Measurements from ENCODE around the gene SIRT4. TPM values are rescaled to one million over a fixed set of nuclear protein-coding genes. Genes with fewer than 3 reads are reported as not detected.

SIRT4 gene
- total and polyA plus RNA-seq, 10 of the 15 experiments (the other 5 are each of a cell fraction or from before 2014, with no cell fraction given), result 0.19 to 0.98 (median 0.44) TPM

DNA sequence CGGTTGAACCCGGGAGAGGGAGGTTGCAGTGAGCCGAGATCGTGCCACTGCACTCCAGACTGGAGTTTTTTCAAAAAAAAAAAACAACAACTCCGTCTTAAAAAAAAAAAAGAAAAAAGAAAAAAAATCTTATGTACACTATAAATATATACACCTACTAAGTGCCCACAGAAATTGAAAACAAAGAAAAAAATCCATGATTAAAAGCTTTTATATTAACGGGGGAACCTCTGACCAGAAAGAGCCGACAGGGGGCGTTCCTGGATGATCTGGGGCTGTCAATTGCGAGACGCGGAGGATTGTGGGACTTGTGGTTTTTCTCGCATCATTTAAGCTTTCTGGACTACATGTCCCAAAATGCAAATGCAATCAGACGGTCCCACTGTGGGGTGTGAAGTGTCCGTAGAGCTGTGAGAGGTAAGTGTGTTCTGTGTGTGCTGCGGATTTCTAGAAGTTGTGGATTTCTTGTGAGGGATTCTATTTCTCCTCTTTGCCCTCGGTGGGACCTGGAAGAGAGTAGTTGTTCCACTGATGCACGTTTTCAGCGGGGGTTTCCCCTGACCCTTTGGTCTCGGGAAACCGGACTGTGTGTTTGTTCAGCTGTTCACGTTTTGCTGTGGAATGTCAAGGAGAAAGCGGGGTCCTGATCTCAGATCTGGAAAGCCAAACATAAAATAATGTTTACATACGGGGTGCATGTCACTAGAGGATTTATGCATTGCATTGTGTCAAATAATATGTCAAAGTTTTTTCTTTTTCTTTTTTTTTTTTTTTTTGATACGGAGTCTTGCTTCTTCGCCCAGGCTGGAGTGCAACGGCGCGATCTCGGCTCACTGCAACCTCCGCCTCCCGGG lies at the start of gene SIRT4 (continued):
- TF ChIP-seq, protein P1, sequence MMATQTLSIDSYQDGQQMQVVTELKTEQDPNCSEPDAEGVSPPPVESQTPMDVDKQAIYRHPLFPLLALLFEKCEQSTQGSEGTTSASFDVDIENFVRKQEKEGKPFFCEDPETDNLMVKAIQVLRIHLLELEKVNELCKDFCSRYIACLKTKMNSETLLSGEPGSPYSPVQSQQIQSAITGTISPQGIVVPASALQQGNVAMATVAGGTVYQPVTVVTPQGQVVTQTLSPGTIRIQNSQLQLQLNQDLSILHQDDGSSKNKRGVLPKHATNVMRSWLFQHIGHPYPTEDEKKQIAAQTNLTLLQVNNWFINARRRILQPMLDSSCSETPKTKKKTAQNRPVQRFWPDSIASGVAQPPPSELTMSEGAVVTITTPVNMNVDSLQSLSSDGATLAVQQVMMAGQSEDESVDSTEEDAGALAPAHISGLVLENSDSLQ (IDR thresholded peaks at IDR 0.05), result peak; percentile 96
- TF ChIP-seq SREBF1 (IDR thresholded peaks at IDR 0.05; ENCODE audit: low read length), result peak; percentile 84
- TF ChIP-seq BACH1 (IDR thresholded peaks at IDR 0.05; ENCODE audit: borderline replicate concordance), result 0 out of 2 replicates have a peak, but pooled peaks have one; percentile 26
- peak; percentile 82 for TF ChIP-seq CREB1 (IDR thresholded peaks at IDR 0.05; ENCODE audit: low read depth)
- TF ChIP-seq CHD2 (IDR thresholded peaks at IDR 0.05; ENCODE audit: borderline replicate concordance, low read depth, low read length), result no peak; the same call in 1 of the 2 replicates
- no peak for TF ChIP-seq NFXL1 (IDR thresholded peaks at IDR 0.05; ENCODE audit: borderline replicate concordance)
- no peak for TF ChIP-seq CHD4 (IDR thresholded peaks at IDR 0.05)
- peak; percentile 94 for TF ChIP-seq HCFC1 (IDR thresholded peaks at IDR 0.05; ENCODE audit: low read length)
- TF ChIP-seq NBN (IDR thresholded peaks at IDR 0.05), result peak; percentile 85
- peak; percentile 96 for TF ChIP-seq RUNX3 (IDR thresholded peaks at IDR 0.05; ENCODE audit: low read length)
- TF ChIP-seq, protein P2, sequence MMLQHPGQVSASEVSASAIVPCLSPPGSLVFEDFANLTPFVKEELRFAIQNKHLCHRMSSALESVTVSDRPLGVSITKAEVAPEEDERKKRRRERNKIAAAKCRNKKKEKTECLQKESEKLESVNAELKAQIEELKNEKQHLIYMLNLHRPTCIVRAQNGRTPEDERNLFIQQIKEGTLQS (IDR thresholded peaks at IDR 0.05; ENCODE audit: borderline replicate concordance, extremely low read depth, low read depth, low read length), result peak; percentile 32; the same call in 1 of the 2 replicates
- TF ChIP-seq FOXK2 (IDR thresholded peaks at IDR 0.05), result peak; percentile 96
- no peak for TF ChIP-seq DPF2 (IDR thresholded peaks at IDR 0.05)
- no peak for TF ChIP-seq BRCA1 (IDR thresholded peaks at IDR 0.05; ENCODE audit: low read depth, low read length)
- TF ChIP-seq HSF1 (IDR thresholded peaks at IDR 0.05; ENCODE audit: low read depth, low read length), result no peak
- no peak for TF ChIP-seq TCF7 (IDR thresholded peaks at IDR 0.05; ENCODE audit: borderline replicate concordance)
- peak; percentile 90 for TF ChIP-seq SIX5 (IDR thresholded peaks at IDR 0.05; ENCODE audit: low read depth, low read length, severe bottlenecking)
- no peak for TF ChIP-seq MEF2A (IDR thresholded peaks at IDR 0.05; ENCODE audit: insufficient read depth, low read depth, low read length)
- TF ChIP-seq CEBPB (IDR thresholded peaks at IDR 0.05; ENCODE audit: borderline replicate concordance in 1 of 2, low read depth in 2 of 2, low read length in 2 of 2), result no peak
- no peak for TF ChIP-seq PML (IDR thresholded peaks at IDR 0.05; ENCODE audit: low read length)
- TF ChIP-seq SKIL (IDR thresholded peaks at IDR 0.05; ENCODE audit: low read depth, poor library complexity, severe bottlenecking), result peak; percentile 77
- peak; percentile 86 for TF ChIP-seq CREM (IDR thresholded peaks at IDR 0.05; ENCODE audit: low read depth)
- TF ChIP-seq RELA (IDR thresholded peaks at IDR 0.05; ENCODE audit: borderline replicate concordance, partially characterized antibody), result peak; percentile 72
- TF ChIP-seq POU2F2 (IDR thresholded peaks at IDR 0.05; ENCODE audit: borderline replicate concordance, low read depth, low read length), result peak; percentile 98
- TF ChIP-seq YBX1 (IDR thresholded peaks at IDR 0.05), result no peak
- no peak for TF ChIP-seq TAF1 (IDR thresholded peaks at IDR 0.05; ENCODE audit: borderline replicate concordance, low read depth, low read length)
- TF ChIP-seq, protein P3, sequence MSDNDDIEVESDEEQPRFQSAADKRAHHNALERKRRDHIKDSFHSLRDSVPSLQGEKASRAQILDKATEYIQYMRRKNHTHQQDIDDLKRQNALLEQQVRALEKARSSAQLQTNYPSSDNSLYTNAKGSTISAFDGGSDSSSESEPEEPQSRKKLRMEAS (IDR thresholded peaks at IDR 0.05; ENCODE audit: low read depth, low read length), result peak; percentile 50

Data from GM12878 (cell line).